Measurements from ENCODE around the gene IYD.

- TF ChIP-seq CTCF (IDR thresholded peaks at IDR 0.05) (no peak), ZFX (IDR thresholded peaks at IDR 0.05; ENCODE audit: borderline replicate concordance) (no peak)
These were observed 56.7 kb downstream of the IYD start for GRCh38 chr6:150425508-150425907.
